NCI-H1048 (cell line): Measurements from ENCODE around the gene PSMA2.

Source experiments
- DNase-seq: peaks from one replicate; lab custom pipeline; 2025; lab: John Stamatoyannopoulos, UW

PSMA2 gene

GRCh38 chr7:42931834-42932651, at the start of gene PSMA2, which contains the start of gene MRPL32:
Gene PSMA2, minus strand, starts transcription at chr7:42932174. Its CDS starts 16 bp downstream, at chr7:42932158.
Gene MRPL32, plus strand, starts transcription at chr7:42932376. Its CDS starts 11 bp downstream, at chr7:42932387.
- peak; percentile 97 for DNase-seq

- DNase-seq, result no peak
These were observed 49.6 kb upstream of the PSMA2 start for GRCh38 chr7:42981601-42982000.

- DNase-seq, result no peak
These were observed 48.5 kb upstream of the PSMA2 start for GRCh38 chr7:42980514-42980913.

GRCh38 chr7:42980084-42980483, 48.1 kb upstream of the PSMA2 start:
- no peak for DNase-seq

GRCh38 chr7:42978496-42978895, 46.5 kb upstream of the PSMA2 start:
- DNase-seq, result no peak

- no peak for DNase-seq
These were observed 44.4 kb upstream of the PSMA2 start for GRCh38 chr7:42976371-42976770.

GRCh38 chr7:42972699-42973500, 40.9 kb upstream of the PSMA2 start:
- DNase-seq, result no peak

GRCh38 chr7:42967391-42967790, 35.4 kb upstream of the PSMA2 start:
- no peak for DNase-seq

GRCh38 chr7:42964849-42965805, 33.2 kb upstream of the PSMA2 start:
- no peak for DNase-seq

GRCh38 chr7:42964293-42964692, 32.3 kb upstream of the PSMA2 start:
- no peak for DNase-seq

GRCh38 chr7:42961170-42961569, 29.2 kb upstream of the PSMA2 start:
- no peak for DNase-seq

- no peak for DNase-seq
These were observed 28.8 kb upstream of the PSMA2 start for GRCh38 chr7:42960762-42961161.

GRCh38 chr7:42959549-42959948, 27.6 kb upstream of the PSMA2 start:
- DNase-seq, result no peak

- DNase-seq, result no peak
These were observed 24.1 kb upstream of the PSMA2 start for GRCh38 chr7:42956062-42956461.

- no peak for DNase-seq
These were observed 22.0 kb upstream of the PSMA2 start for GRCh38 chr7:42953994-42954393.

GRCh38 chr7:42952328-42952727, 20.4 kb upstream of the PSMA2 start:
- no peak for DNase-seq

- DNase-seq, result no peak
These were observed 18.4 kb upstream of the PSMA2 start for GRCh38 chr7:42950417-42950816.

- no peak for DNase-seq
These were observed 15.5 kb upstream of the PSMA2 start for GRCh38 chr7:42947521-42947920.

- DNase-seq, result no peak
These were observed 14.6 kb upstream of the PSMA2 start for GRCh38 chr7:42946627-42946950.

- no peak for DNase-seq
These were observed 14.1 kb upstream of the PSMA2 start for GRCh38 chr7:42945821-42946626.
